Measurements from ENCODE around the gene CACNB2. TPM values are rescaled to one million over a fixed set of nuclear protein-coding genes. Genes with fewer than 3 reads are reported as not detected.
A peak's percentile ranks its signal among the peaks of the same experiment; 100 is the strongest.

Gene CACNB2
- total RNA-seq, 2 donors from 2014 or later, result 1.9 to 4.6 TPM

- Histone ChIP-seq H3K4me1 (ENCODE audit: control insufficient read depth, insufficient read depth, low read length) (peaks cover 7% of the 10 kb centered on the region), H3K27me3 (ENCODE audit: control insufficient read depth, insufficient read depth, low read length, poor library complexity, severe bottlenecking) (no peaks in the 10 kb centered on the region), H3K9me3 (ENCODE audit: control insufficient read depth, low read length) (no peaks in the 10 kb centered on the region), H3K9ac (ENCODE audit: extremely low read depth, low read length, poor library complexity, severe bottlenecking) (no peak overlapping the region), H3K4me3 (ENCODE audit: low read length) (no peak overlapping the region), H3K27ac (ENCODE audit: low read depth, low read length) (no peak overlapping the region), H3K36me3 (ENCODE audit: control insufficient read depth, insufficient read depth, low read length) (no peaks in the 10 kb centered on the region)
- no peak overlapping the region for H3K27ac Mint-ChIP-seq
- H3K4me3 Mint-ChIP-seq, result no peak overlapping the region
- peaks cover 14% of the 10 kb centered on the region for H3K27me3 Mint-ChIP-seq (ENCODE audit: insufficient read depth)
- no peak for DNase-seq
- H3K36me3 Mint-ChIP-seq (ENCODE audit: low read depth), result no peaks in the 10 kb centered on the region
- peaks cover 11% of the 10 kb centered on the region for H3K4me1 Mint-ChIP-seq
- 80 to 96% methylated on average over 1 to 2 of the region's 2 CpGs for WGBS, 2 experiments (ENCODE audit: insufficient coverage in 1 of 2, insufficient read length in 1 of 2)
- no peak for TF ChIP-seq CTCF (conservative IDR thresholded peaks at IDR 0.05)
- no peaks in the 10 kb centered on the region for H3K9me3 Mint-ChIP-seq
Observed at GRCh38 chr10:18231480-18231879, 91.3 kb downstream of the CACNB2 start.

- TF ChIP-seq CTCF (conservative IDR thresholded peaks at IDR 0.05), result peak; percentile 80
- DNase-seq, result peak; percentile 74
- Mint-ChIP-seq H3K36me3 (ENCODE audit: low read depth) (no peaks in the 10 kb centered on the region), H3K27ac (no peak overlapping the region), H3K4me3 (no peak overlapping the region), H3K9me3 (no peaks in the 10 kb centered on the region), H3K27me3 (ENCODE audit: insufficient read depth) (peaks cover 13% of the 10 kb centered on the region), H3K4me1 (peaks cover 11% of the 10 kb centered on the region)
- Histone ChIP-seq H3K36me3 (ENCODE audit: control insufficient read depth, insufficient read depth, low read length) (no peaks in the 10 kb centered on the region), H3K4me1 (ENCODE audit: control insufficient read depth, insufficient read depth, low read length) (peaks cover 7% of the 10 kb centered on the region), H3K9ac (ENCODE audit: extremely low read depth, low read length, poor library complexity, severe bottlenecking) (no peak overlapping the region), H3K4me3 (ENCODE audit: low read length) (no peak overlapping the region), H3K9me3 (ENCODE audit: control insufficient read depth, low read length) (no peaks in the 10 kb centered on the region), H3K27me3 (ENCODE audit: control insufficient read depth, insufficient read depth, low read length, poor library complexity, severe bottlenecking) (no peaks in the 10 kb centered on the region), H3K27ac (ENCODE audit: low read depth, low read length) (no peak overlapping the region)
- 53 to 59% methylated on average over 5 to 8 of the region's 8 CpGs for WGBS, 2 experiments (ENCODE audit: insufficient coverage in 1 of 2, insufficient read length in 1 of 2)
Observed at GRCh38 chr10:18233775-18234174, 93.6 kb downstream of the CACNB2 start.

GRCh38 chr10:18235477-18235876 lies 95.3 kb downstream of the CACNB2 start:
- Mint-ChIP-seq H3K4me3 (no peak overlapping the region), H3K4me1 (peaks cover 11% of the 10 kb centered on the region), H3K36me3 (ENCODE audit: low read depth) (no peaks in the 10 kb centered on the region), H3K27me3 (ENCODE audit: insufficient read depth) (peaks cover 13% of the 10 kb centered on the region), H3K27ac (no peak overlapping the region), H3K9me3 (no peaks in the 10 kb centered on the region)
- peaks cover 7% of the 10 kb centered on the region for H3K4me1 ChIP-seq (ENCODE audit: control insufficient read depth, insufficient read depth, low read length)
- H3K9ac ChIP-seq (ENCODE audit: extremely low read depth, low read length, poor library complexity, severe bottlenecking), result no peak overlapping the region
- no peak for TF ChIP-seq CTCF (conservative IDR thresholded peaks at IDR 0.05)
- H3K4me3 ChIP-seq (ENCODE audit: low read length), result no peak overlapping the region
- H3K9me3 ChIP-seq (ENCODE audit: control insufficient read depth, low read length), result no peaks in the 10 kb centered on the region
- no peaks in the 10 kb centered on the region for H3K27me3 ChIP-seq (ENCODE audit: control insufficient read depth, insufficient read depth, low read length, poor library complexity, severe bottlenecking)
- DNase-seq, result no peak
- 86 to 100% methylated on average over 1 to 4 of the region's 4 CpGs for WGBS, 2 experiments (ENCODE audit: insufficient coverage in 1 of 2, insufficient read length in 1 of 2)
- H3K27ac ChIP-seq (ENCODE audit: low read depth, low read length), result no peak overlapping the region
- no peaks in the 10 kb centered on the region for H3K36me3 ChIP-seq (ENCODE audit: control insufficient read depth, insufficient read depth, low read length)

Measured in endodermal cell (in vitro differentiated cells).